HAP-1 (cell line): ENCODE results near the gene CELA2B.
"Not testable (repeated sequence)": the region's sequence is repeated elsewhere in the genome, so short reads cannot be mapped to it uniquely, and the experiment has no call there.

ENCODE experiments used
- DNase-seq, 2 experiments: peaks; one replicate each; pipeline ENCODE4 v3.0.0-alpha.2; 2016 to 2020; ENCODE audit warnings: low spot score in 2 of 2
- H3K27me3 ChIP-seq: fragments of 250-450 bp; sonication (Bioruptor Pico); 2 replicates; pipeline ENCODE4 v1.5.1; 2020; ENCODE audit warnings: low read depth, mild to moderate bottlenecking, moderate library complexity
- H3K36me3 ChIP-seq: fragments of 250-450 bp; sonication (Bioruptor Pico); replicated peaks from 2 replicates; pipeline ENCODE4 v1.5.1; 2020; ENCODE audit warnings: mild to moderate bottlenecking
- H3K4me1 ChIP-seq: fragments of 250-450 bp; sonication (Bioruptor Pico); 2 replicates; pipeline ENCODE4 v1.5.1; 2020; ENCODE audit warnings: mild to moderate bottlenecking
- H3K4me3 ChIP-seq: fragments of 250-450 bp; sonication (Bioruptor Pico); 2 replicates; pipeline ENCODE4 v1.5.1; 2020; ENCODE audit warnings: mild to moderate bottlenecking, moderate library complexity
- H3K9me3 ChIP-seq: fragments of 250-450 bp; sonication (Bioruptor Pico); 2 replicates; pipeline ENCODE4 v1.5.1; 2020; ENCODE audit warnings: mild to moderate bottlenecking, moderate library complexity
- in situ Hi-C: fragments of 300-500 bp; cut with MboI; formaldehyde crosslinking; loops from 3 replicates; pipeline ENCODE4 v1.14.3; 2020; ENCODE audit warnings: low sequenced_read_pairs, inconsistent platforms, mixed read lengths

CELA2B gene

GRCh38 chr1:15485636-15486035 is 9.7 kb downstream of the CELA2B start:
- Histone ChIP-seq H3K9me3 (no peaks in the 10 kb centered on the region), H3K36me3 (no peaks in the 10 kb centered on the region), H3K4me1 (no peaks in the 10 kb centered on the region)

DNA sequence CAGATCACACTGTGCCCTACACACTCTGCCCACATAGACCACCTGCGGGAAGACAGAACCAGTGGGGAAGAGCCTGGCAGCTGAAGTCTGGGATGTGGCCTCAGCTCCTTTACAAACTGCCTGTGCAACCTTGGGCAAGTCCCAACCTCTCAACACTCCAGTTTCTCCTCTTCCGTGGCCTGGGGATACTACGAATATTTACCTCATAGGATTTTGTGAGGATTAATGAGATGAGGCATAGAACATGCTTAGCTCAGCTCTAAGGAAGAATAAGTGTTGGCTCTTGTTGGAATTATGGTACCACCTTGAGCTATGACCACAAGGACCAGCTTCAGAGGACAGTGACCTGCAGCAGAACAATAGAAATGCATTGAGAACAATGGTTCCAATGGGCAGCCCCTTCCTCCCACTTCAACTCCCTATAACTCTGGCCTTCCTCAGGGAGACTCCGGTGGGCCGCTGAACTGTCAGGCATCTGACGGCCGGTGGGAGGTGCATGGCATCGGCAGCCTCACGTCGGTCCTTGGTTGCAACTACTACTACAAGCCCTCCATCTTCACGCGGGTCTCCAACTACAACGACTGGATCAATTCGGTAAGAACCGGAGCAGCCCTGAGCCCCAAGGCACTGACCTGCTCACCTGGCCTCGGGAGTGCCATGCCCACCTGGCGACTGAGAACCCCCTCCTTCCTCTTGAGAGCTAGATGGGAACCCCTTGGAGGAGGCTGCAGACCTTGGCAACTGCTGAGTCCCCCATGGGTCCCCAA is 11.1 kb downstream of the CELA2B start:
- H3K4me3 ChIP-seq, H3K36me3 ChIP-seq, H3K27me3 ChIP-seq, in situ Hi-C loops, DNase-seq, H3K9me3 ChIP-seq, H3K4me1 ChIP-seq: not testable (repeated sequence)

More at GRCh38 chr1:15485636-15486035, 9.7 kb downstream of the CELA2B start:
- no peak for DNase-seq
- in situ Hi-C loops: no loop called here
- H3K4me3 ChIP-seq: no peak overlapping the region
- no peaks in the 10 kb centered on the region for H3K27me3 ChIP-seq

- in situ Hi-C loops: no loop called here
Measured at GRCh38 chr1:15488371-15488770, 12.5 kb downstream of the CELA2B start.

GRCh38 chr1:15489052-15489736 is 13.3 kb downstream of the CELA2B start:
- Histone ChIP-seq H3K27me3 (no peaks in the 10 kb centered on the region), H3K36me3 (no peaks in the 10 kb centered on the region), H3K4me3 (no peak overlapping the region), H3K9me3 (no peaks in the 10 kb centered on the region), H3K4me1 (no peaks in the 10 kb centered on the region)
- DNase-seq: no peak
- in situ Hi-C loops: no loop called here

More at GRCh38 chr1:15488371-15488770, 12.5 kb downstream of the CELA2B start:
- Histone ChIP-seq H3K4me1 (no peaks in the 10 kb centered on the region), H3K4me3 (no peak overlapping the region), H3K36me3 (no peaks in the 10 kb centered on the region), H3K9me3 (no peaks in the 10 kb centered on the region), H3K27me3 (no peaks in the 10 kb centered on the region)
- DNase-seq: no peak

GRCh38 chr1:15491010-15491409 is 15.1 kb downstream of the CELA2B start:
- H3K9me3 ChIP-seq, H3K27me3 ChIP-seq, H3K4me3 ChIP-seq, DNase-seq, H3K36me3 ChIP-seq, H3K4me1 ChIP-seq, in situ Hi-C loops: not testable (repeated sequence)

DNA sequence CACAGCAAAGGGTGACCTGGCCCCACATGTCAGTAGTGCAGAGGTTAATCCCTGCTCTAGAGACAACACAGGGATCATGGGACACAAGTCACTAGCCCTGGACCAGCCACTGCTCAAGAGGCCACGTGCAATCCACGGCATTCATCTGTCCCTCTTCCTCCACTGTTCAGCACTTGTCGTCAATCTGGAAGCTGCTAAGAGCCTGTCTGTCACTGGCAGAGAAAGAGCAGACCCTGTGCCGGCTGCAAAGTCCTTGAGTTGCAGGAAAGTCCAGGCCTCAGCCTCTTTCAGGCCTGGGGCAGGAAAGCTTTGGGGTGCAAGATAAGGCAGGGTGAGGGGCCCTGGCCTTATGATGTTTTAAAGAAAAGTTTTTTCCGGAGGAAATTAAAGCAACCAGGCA is 16.7 kb downstream of the CELA2B start:
- no peak for DNase-seq
- Histone ChIP-seq H3K4me3 (no peak overlapping the region), H3K36me3 (no peaks in the 10 kb centered on the region), H3K9me3 (no peaks in the 10 kb centered on the region), H3K4me1 (no peaks in the 10 kb centered on the region), H3K27me3 (no peaks in the 10 kb centered on the region)
- in situ Hi-C loops: no loop called here

- Histone ChIP-seq H3K36me3 (no peaks in the 10 kb centered on the region), H3K4me1 (no peaks in the 10 kb centered on the region), H3K4me3 (no peak overlapping the region), H3K9me3 (no peaks in the 10 kb centered on the region), H3K27me3 (no peaks in the 10 kb centered on the region)
- no peak for DNase-seq
- in situ Hi-C loops: no loop called here
Measured at GRCh38 chr1:15493869-15494390, 18.0 kb downstream of the CELA2B start.

- Histone ChIP-seq H3K36me3 (no peaks in the 10 kb centered on the region), H3K4me3 (no peak overlapping the region), H3K4me1 (no peaks in the 10 kb centered on the region), H3K9me3 (no peaks in the 10 kb centered on the region), H3K27me3 (no peaks in the 10 kb centered on the region)
- no peak for DNase-seq
- in situ Hi-C loops: no loop called here
Measured at GRCh38 chr1:15500184-15501178, 24.6 kb downstream of the CELA2B start.

- Histone ChIP-seq H3K36me3 (no peaks in the 10 kb centered on the region), H3K9me3 (no peaks in the 10 kb centered on the region), H3K4me3 (no peak overlapping the region), H3K27me3 (no peaks in the 10 kb centered on the region), H3K4me1 (no peaks in the 10 kb centered on the region)
- peak; percentile 56 to 84 for DNase-seq
- in situ Hi-C loops: no loop called here
Measured at GRCh38 chr1:15501208-15502032, 25.5 kb downstream of the CELA2B start.

DNA sequence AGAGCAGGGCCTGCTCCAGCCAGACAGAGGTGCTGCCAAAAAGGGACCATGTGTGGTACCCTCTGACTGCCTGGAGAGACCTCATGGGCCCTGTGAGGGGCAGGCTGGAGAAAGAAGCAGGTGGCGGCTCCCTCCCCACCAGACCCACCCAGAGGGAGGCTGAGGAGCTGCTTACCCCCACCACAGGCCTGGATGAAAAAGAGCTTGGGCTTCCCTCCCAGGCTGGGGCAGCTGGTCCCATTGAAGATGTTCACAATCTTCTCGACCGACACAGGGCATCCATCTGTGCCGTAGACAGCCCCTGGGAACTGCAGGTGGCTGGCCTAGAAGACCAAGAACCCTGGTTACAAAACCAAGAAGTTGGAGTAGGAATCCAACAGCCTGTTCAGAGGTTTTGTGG is 28.5 kb downstream of the CELA2B start:
- Histone ChIP-seq H3K4me1 (no peaks in the 10 kb centered on the region), H3K36me3 (no peaks in the 10 kb centered on the region), H3K4me3 (no peak overlapping the region), H3K9me3 (no peaks in the 10 kb centered on the region), H3K27me3 (no peaks in the 10 kb centered on the region)
- DNase-seq: no peak
- in situ Hi-C loops: no loop called here

GRCh38 chr1:15506831-15507230 is 30.9 kb downstream of the CELA2B start:
- no peaks in the 10 kb centered on the region for H3K4me1 ChIP-seq
- H3K4me3 ChIP-seq: no peak overlapping the region
- no peaks in the 10 kb centered on the region for H3K9me3 ChIP-seq
- in situ Hi-C loops: no loop called here
- no peak for DNase-seq
- H3K36me3 ChIP-seq: no peaks in the 10 kb centered on the region
- no peaks in the 10 kb centered on the region for H3K27me3 ChIP-seq

DNA sequence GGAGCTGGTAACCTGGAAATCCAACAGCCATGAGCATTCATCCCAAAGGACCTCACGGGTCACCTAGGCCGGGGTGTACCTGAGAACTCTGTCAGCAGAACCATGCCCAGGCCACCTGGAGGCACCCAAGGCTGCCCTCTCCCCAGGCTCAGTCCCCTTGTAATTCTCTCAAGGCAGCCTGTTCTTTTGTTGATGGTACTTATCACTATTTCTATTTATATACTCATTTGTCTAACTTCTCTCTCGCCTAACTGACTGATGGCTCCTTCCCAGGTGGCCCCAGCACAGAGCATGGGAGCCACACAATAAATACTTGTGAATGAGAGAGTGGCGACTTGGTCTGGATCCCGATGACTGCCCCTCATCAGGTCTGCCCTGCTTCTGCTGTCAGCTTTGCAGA is 31.4 kb downstream of the CELA2B start:
- Histone ChIP-seq H3K9me3 (no peaks in the 10 kb centered on the region), H3K36me3 (no peaks in the 10 kb centered on the region), H3K4me1 (no peaks in the 10 kb centered on the region), H3K4me3 (no peak overlapping the region), H3K27me3 (no peaks in the 10 kb centered on the region)
- no peak for DNase-seq
- in situ Hi-C loops: no loop called here
